Mesenchymal stem cell (in vitro differentiated cells and primary cell): ENCODE results near the gene XAGE1B. TPM values are rescaled to one million over a fixed set of nuclear protein-coding genes. Genes with fewer than 3 reads are reported as not detected.
"Not testable (repeated sequence)": the region's sequence is repeated elsewhere in the genome, so short reads cannot be mapped to it uniquely, and the experiment has no call there.

Experiments used
- DNase-seq: peaks from one replicate; pipeline ENCODE4 v3.0.0-alpha.2; 2013
- H2AFZ ChIP-seq: one replicate; pipeline ENCODE4 v1.6.1; 2013; ENCODE audit warnings: low read depth, mild to moderate bottlenecking, control low read depth, inconsistent platforms, low read length, moderate library complexity
- H2AK5ac ChIP-seq: 2 replicates; pipeline ENCODE4 v1.6.1; 2013; ENCODE audit warnings: low read length, moderate library complexity, mild to moderate bottlenecking, inconsistent platforms; ENCODE audit not compliant: severe bottlenecking
- H2BK120ac ChIP-seq: one replicate; pipeline ENCODE4 v1.6.1; 2013; ENCODE audit warnings: low read depth, mild to moderate bottlenecking, inconsistent platforms, low read length, moderate library complexity
- H2BK12ac ChIP-seq, 2 experiments: one replicate each; pipeline ENCODE4 v1.6.1; 2013; ENCODE audit warnings: inconsistent platforms in 2 of 2, low read length in 2 of 2, mild to moderate bottlenecking in 2 of 2, moderate library complexity in 2 of 2, control low read depth in 1 of 2
- H2BK15ac ChIP-seq: one replicate; pipeline ENCODE4 v1.6.1; 2013; ENCODE audit warnings: mild to moderate bottlenecking, low read depth, inconsistent platforms; ENCODE audit not compliant: poor library complexity, severe bottlenecking
- H2BK5ac ChIP-seq: 2 replicates; pipeline ENCODE4 v1.6.1; 2013; ENCODE audit warnings: low read depth, mild to moderate bottlenecking, low read length, control low read depth, inconsistent platforms; ENCODE audit not compliant: poor library complexity, severe bottlenecking
- H3K14ac ChIP-seq, 2 experiments: one replicate each; pipeline ENCODE4 v1.6.1; 2013; ENCODE audit warnings: inconsistent platforms in 2 of 2, low read length in 2 of 2, control low read depth in 1 of 2, mild to moderate bottlenecking in 1 of 2, moderate library complexity in 1 of 2
- H3K18ac ChIP-seq, 2 experiments: one replicate each; pipeline ENCODE4 v1.6.1; 2013; ENCODE audit warnings: inconsistent platforms in 2 of 2, low read length in 2 of 2, control low read depth in 1 of 2, low read depth in 1 of 2, mild to moderate bottlenecking in 1 of 2
- H3K23ac ChIP-seq, 2 experiments: one replicate each; pipeline ENCODE4 v1.6.1; 2013; ENCODE audit warnings: inconsistent platforms in 2 of 2, low read length in 2 of 2, mild to moderate bottlenecking in 2 of 2, moderate library complexity in 2 of 2, control low read depth in 1 of 2
- H3K27ac ChIP-seq: 2 replicates; pipeline ENCODE4 v1.5.1; 2013; ENCODE audit warnings: mild to moderate bottlenecking, moderate library complexity, low read length, control low read depth, inconsistent platforms; ENCODE audit not compliant: poor library complexity, severe bottlenecking
- H3K27me3 ChIP-seq, 2 experiments: 2 replicates each; pipeline versions ENCODE4 v1.6.1 to v1.7.0; 2013; ENCODE audit warnings: low read length in 2 of 2, mild to moderate bottlenecking in 2 of 2, moderate library complexity in 2 of 2, control low read depth in 1 of 2, inconsistent platforms in 1 of 2; ENCODE audit not compliant: control insufficient read depth in 1 of 2, insufficient read depth in 1 of 2
- H3K36me3 ChIP-seq, 2 experiments: 2 replicates each; pipeline versions ENCODE4 v1.6.1 to v1.7.0; 2013; ENCODE audit warnings: low read length in 2 of 2, control low read depth in 1 of 2, inconsistent platforms in 1 of 2, low read depth in 1 of 2, mild to moderate bottlenecking in 1 of 2; ENCODE audit not compliant: insufficient read depth in 2 of 2, control insufficient read depth in 1 of 2
- H3K4ac ChIP-seq, 2 experiments: one replicate each; pipeline ENCODE4 v1.6.1; 2013; ENCODE audit warnings: inconsistent platforms in 2 of 2, low read length in 2 of 2, mild to moderate bottlenecking in 2 of 2, moderate library complexity in 2 of 2, control low read depth in 1 of 2, low read depth in 1 of 2
- H3K4me1 ChIP-seq: 2 replicates; pipeline ENCODE4 v1.6.1; 2013; ENCODE audit warnings: low read depth, low read length, control low read depth; ENCODE audit not compliant: control insufficient read depth, insufficient read depth
- H3K4me2 ChIP-seq: 2 replicates; pipeline ENCODE4 v1.6.1; 2013; ENCODE audit warnings: low read length, mild to moderate bottlenecking, inconsistent platforms; ENCODE audit not compliant: poor library complexity, severe bottlenecking
- H3K4me3 ChIP-seq, 2 experiments: 2 replicates each; pipeline versions ENCODE4 v1.5.1 to v1.7.0; 2013; ENCODE audit warnings: low read length in 2 of 2, mild to moderate bottlenecking in 2 of 2, control low read depth in 1 of 2, low read depth in 1 of 2; ENCODE audit not compliant: insufficient read depth in 1 of 2
- H3K79me1 ChIP-seq: replicated peaks from 2 replicates; pipeline ENCODE4 v1.6.1; 2013; ENCODE audit warnings: mild to moderate bottlenecking, control low read depth, low read length, inconsistent platforms; ENCODE audit not compliant: poor library complexity, severe bottlenecking
- H3K9ac ChIP-seq: 2 replicates; pipeline ENCODE4 v1.7.0; 2013; ENCODE audit warnings: mild to moderate bottlenecking, low read length, moderate library complexity
- H3K9me3 ChIP-seq: 2 replicates; pipeline ENCODE4 v1.7.0; 2013; ENCODE audit warnings: mild to moderate bottlenecking, low read length; ENCODE audit not compliant: control insufficient read depth
- H4K8ac ChIP-seq: one replicate; pipeline ENCODE4 v1.6.1; 2013; ENCODE audit warnings: inconsistent platforms, mild to moderate bottlenecking, low read length, moderate library complexity
- H4K91ac ChIP-seq: one replicate; pipeline ENCODE4 v1.6.1; 2013; ENCODE audit warnings: mild to moderate bottlenecking, low read length, inconsistent platforms
- WGBS: methylation state at CpG from one replicate; pipeline ENCODE4 v1.1.7; 2013; ENCODE audit warnings: mixed read lengths; 5-methylcytosine and 5-hydroxymethylcytosine counted together
- small RNA-seq: library from polyadenylated mRNA; stranded (forward); fragments of <200 nt; extraction: miRNeasy Mini kit (QIAGEN cat#:217004); gene quantifications from one replicate; pipeline ENCODE3, GENCODE V24; 2013; ENCODE audit warnings: low read depth

XAGE1B gene

DNA sequence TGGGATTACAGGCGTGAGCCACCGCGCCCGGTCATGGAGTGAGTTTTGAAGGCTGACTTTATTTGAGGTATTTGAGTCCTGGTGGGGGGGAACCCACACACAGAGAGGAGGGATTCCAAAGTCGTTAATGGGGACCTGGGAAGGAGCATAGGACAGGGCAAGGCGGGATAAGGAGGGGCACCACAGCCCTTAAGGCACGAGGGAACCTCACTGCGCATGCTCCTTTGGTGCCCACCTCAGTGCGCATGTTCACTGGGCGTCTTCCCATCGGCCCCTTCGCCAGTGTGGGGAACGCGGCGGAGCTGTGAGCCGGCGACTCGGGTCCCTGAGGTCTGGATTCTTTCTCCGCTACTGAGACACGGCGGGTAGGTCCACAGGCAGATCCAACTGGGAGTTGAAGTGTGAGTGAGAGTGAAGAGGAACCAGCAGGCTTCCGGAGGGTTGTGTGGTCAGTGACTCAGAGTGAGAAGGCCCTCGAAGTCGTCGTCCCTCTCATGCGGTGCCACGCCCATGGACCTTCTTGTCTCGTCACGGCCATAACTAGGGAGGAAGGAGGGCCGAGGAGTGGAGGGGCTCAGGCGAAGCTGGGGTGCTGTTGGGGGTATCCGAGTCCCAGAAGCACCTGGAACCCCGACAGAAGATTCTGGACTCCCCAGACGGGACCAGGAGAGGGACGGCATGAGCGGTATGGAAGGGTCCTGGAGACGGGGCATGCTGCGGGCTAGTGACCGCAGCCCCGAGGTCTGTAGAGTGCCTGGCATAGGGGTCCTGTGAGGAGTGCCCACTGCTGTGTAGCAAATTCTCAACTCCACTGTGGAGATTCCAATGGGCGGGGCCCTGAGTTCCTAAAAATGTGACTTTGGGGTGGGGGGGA, 21.1 kb downstream of the XAGE1B start, which contains the start of gene XAGE1A:
TSS of gene XAGE1A (plus strand) at position 264 of the 874 bp plus-strand sequence. CDS start 1,554 bp downstream, outside the sequence.
- not testable (repeated sequence) for H3K9ac ChIP-seq, H3K27ac ChIP-seq, H2BK120ac ChIP-seq, H3K27me3 ChIP-seq, H2BK15ac ChIP-seq, H2BK12ac ChIP-seq, DNase-seq, H2AK5ac ChIP-seq, H3K79me1 ChIP-seq, H3K9me3 ChIP-seq, H3K4ac ChIP-seq, H2AFZ ChIP-seq, H3K23ac ChIP-seq, H4K91ac ChIP-seq, H2BK5ac ChIP-seq, H3K18ac ChIP-seq, H3K36me3 ChIP-seq, H3K4me2 ChIP-seq, H3K4me1 ChIP-seq, H3K4me3 ChIP-seq, H3K14ac ChIP-seq, H4K8ac ChIP-seq
- WGBS = no CpG with 5 or more reads among the region's 41 CpGs

DNA sequence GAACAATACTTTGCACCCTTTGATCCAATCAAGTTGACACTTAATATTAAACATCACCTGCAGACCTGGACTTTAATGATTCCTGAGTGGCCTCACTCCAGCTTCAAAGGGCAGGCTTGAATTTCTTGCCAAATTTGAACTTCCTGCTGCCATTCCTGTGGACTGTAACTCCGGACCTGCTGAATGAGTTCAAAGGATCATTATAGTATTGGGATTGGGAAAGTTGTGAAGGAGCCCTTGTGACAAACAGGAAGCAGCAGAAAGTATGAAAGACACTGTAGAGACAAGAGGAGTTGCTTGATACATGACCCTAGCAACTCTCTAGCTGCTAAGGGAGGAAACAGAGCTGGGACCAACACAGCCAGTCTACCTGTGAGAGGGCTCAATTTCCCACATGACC, 45.6 kb downstream of the XAGE1B start:
- not testable (repeated sequence) for H3K27ac ChIP-seq, H3K4me3 ChIP-seq, H3K36me3 ChIP-seq, H2BK5ac ChIP-seq, H2AFZ ChIP-seq, H3K4me2 ChIP-seq, H2BK120ac ChIP-seq, H2BK12ac ChIP-seq, H3K14ac ChIP-seq, H3K18ac ChIP-seq, H3K9ac ChIP-seq, H3K9me3 ChIP-seq, H4K91ac ChIP-seq, H4K8ac ChIP-seq, H3K4ac ChIP-seq, H2BK15ac ChIP-seq, H2AK5ac ChIP-seq, DNase-seq, H3K23ac ChIP-seq, H3K79me1 ChIP-seq, H3K4me1 ChIP-seq
- H3K27me3 ChIP-seq = peaks cover 0 to 48% of the 10 kb centered on the region in 2 experiments
- WGBS = 63% methylated on average over 1 of the region's 1 CpG

Small RNA genes lying within 50 kb of the gene (small RNA-seq; reads per million reads assigned to genes)
- gene BX510359.8 (not detected), gene RBM22P7 (not detected)
